MM.1S (cell line): ENCODE measurements around the gene SDSL.

ENCODE experiments used
- CTCF ChIP-seq: fragments of 300-600 bp; sonication (generic); IDR thresholded peaks from 2 replicates; pipeline ENCODE4 v1.5.1; 2016; ENCODE audit warnings: antibody characterized with exemption, low read length, mixed read lengths
- EZH2 ChIP-seq: fragments of 300-600 bp; sonication (generic); optimal IDR thresholded peaks from 2 replicates; pipeline ENCODE3; 2017; ENCODE audit warnings: low read depth, mild to moderate bottlenecking, antibody characterized with exemption, low read length, mixed read lengths

GRCh38 chr12:113432986-113433385 lies 10.8 kb downstream of the SDSL start:
- TF ChIP-seq CTCF: no peak
- TF ChIP-seq EZH2: no peak
